Measurements from ENCODE around the gene SGSM2. TPM values are rescaled to one million over a fixed set of nuclear protein-coding genes. Genes with fewer than 3 reads are reported as not detected.

The SGSM2 gene
- total and polyA plus RNA-seq, 2 of the 8 experiments (the other 6 are each of a cell fraction or from before 2014, with no cell fraction given): 44.5 to 77.7 TPM

DNA sequence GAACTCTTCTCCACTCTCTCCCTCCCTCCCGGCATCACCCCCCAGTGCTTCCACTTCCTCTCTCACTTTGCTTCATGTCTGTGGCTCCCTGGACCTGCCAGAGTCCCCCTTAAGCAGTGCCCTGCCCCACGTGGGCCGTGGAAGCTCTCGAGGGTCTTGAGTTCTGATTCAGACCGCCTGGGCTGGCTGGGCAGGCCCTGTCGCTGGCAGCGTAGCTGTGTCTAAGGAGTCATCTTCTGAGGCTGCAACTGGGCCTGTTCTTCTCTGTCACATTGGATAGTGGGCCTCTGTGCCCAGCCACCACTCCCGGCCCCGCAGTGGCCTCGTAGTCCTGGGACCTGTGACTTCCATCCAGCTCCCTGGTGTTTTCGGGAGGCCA lies 32.9 kb downstream of the SGSM2 start (continued):
- TF ChIP-seq CHD7 (IDR thresholded peaks at IDR 0.05; ENCODE audit: insufficient replicate concordance, low read length) (no peak), RXRA (IDR thresholded peaks at IDR 0.05; ENCODE audit: insufficient read depth, low read depth, low read length) (no peak), YY1 (IDR thresholded peaks at IDR 0.05; ENCODE audit: low read depth, low read length) (no peak), RAD21 (IDR thresholded peaks at IDR 0.05 in 1 of 2, conservative IDR thresholded peaks at IDR 0.05 in 1 of 2; ENCODE audit: low read depth in 2 of 2, low read length in 2 of 2) (no peak), TAF7 (optimal IDR thresholded peaks at IDR 0.05; ENCODE audit: borderline replicate concordance, low read depth, low read length) (no peak), POLR2AphosphoS5 (IDR thresholded peaks at IDR 0.05; ENCODE audit: low read depth, low read length) (no peak), SIRT6 (IDR thresholded peaks at IDR 0.05; ENCODE audit: low read length) (no peak), HDAC6 (IDR thresholded peaks at IDR 0.05; ENCODE audit: low read depth, low read length) (no peak)
- TF ChIP-seq, protein P1, sequence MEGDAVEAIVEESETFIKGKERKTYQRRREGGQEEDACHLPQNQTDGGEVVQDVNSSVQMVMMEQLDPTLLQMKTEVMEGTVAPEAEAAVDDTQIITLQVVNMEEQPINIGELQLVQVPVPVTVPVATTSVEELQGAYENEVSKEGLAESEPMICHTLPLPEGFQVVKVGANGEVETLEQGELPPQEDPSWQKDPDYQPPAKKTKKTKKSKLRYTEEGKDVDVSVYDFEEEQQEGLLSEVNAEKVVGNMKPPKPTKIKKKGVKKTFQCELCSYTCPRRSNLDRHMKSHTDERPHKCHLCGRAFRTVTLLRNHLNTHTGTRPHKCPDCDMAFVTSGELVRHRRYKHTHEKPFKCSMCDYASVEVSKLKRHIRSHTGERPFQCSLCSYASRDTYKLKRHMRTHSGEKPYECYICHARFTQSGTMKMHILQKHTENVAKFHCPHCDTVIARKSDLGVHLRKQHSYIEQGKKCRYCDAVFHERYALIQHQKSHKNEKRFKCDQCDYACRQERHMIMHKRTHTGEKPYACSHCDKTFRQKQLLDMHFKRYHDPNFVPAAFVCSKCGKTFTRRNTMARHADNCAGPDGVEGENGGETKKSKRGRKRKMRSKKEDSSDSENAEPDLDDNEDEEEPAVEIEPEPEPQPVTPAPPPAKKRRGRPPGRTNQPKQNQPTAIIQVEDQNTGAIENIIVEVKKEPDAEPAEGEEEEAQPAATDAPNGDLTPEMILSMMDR (IDR thresholded peaks at IDR 0.05; ENCODE audit: control extremely low read depth in 1 of 3, insufficient read depth in 1 of 3, low read depth in 1 of 3, low read length in 3 of 3): no peak

Measured in H1 (cell line).